ENCODE data around the gene PAIP2.

PAIP2 gene

DNA sequence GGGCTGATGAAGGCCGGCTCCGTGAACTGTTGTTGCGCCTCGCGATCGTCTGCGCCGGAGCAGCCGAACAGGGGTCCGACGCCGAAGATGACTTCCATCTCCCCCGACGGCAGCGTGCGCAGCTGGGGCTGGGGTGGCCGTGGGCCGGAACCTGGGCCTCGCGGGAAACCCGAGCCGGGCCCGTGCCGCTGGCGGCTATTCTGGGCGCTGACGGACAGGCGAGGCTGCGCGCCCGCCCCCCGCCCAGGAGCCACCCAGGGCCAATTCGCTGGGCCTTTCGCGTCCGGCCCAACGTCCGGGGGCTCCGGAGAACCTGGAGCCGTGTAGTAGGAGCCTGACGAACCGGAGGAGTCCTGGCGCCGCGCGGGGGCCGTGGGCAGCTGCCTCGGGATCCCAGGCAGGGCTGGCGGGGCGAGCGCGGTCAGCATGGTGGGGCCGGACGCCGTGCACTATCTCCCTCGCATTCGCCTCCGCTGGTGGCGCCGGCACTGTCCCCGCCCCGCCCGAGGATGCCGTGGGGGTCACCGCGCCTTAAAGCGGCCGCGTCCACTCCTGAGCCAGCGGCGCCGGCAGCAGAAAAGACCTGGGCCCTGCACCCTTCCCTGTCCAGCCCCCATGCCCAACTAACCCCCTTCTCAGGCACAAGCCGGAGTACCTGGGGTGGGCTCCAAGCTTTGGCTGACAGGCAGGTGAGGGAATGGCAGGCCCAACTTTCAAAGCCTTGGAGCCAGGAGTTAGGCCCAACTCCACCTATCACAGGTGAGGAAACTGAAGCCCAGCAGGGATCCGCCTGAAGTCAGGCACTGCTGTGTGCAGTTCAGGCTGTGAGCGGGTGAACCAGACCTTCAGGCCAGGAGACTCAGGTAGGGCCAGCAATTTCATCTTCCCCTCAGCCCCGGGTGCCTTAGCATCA, 53.3 kb downstream of the PAIP2 start, which contains the start of gene PROB1:
Gene PROB1, minus strand, starts transcription at position 451 of the 913 bp plus-strand sequence. Its CDS starts 23 bp downstream, at position 428.
- TF ChIP-seq CTCF (IDR thresholded peaks at IDR 0.05; ENCODE audit: insufficient read depth, low read length, poor library complexity, severe bottlenecking), result no peak
- H3K36me3 ChIP-seq (ENCODE audit: control insufficient read depth, insufficient read depth, low read length), result peaks cover 1% of the 10 kb centered on the region; the same call in 1 of the 2 replicates
- peak within 1 kb of the TSS; percentile 68 for H3K4me3 ChIP-seq (replicated peaks; ENCODE audit: low read depth, low read length)
- no peak for DNase-seq (ENCODE audit: extremely low read depth, insufficient read length)
- H3K27me3 ChIP-seq (replicated peaks; ENCODE audit: control insufficient read depth, insufficient read depth, low read length), result no peaks in the 10 kb centered on the region

DNA sequence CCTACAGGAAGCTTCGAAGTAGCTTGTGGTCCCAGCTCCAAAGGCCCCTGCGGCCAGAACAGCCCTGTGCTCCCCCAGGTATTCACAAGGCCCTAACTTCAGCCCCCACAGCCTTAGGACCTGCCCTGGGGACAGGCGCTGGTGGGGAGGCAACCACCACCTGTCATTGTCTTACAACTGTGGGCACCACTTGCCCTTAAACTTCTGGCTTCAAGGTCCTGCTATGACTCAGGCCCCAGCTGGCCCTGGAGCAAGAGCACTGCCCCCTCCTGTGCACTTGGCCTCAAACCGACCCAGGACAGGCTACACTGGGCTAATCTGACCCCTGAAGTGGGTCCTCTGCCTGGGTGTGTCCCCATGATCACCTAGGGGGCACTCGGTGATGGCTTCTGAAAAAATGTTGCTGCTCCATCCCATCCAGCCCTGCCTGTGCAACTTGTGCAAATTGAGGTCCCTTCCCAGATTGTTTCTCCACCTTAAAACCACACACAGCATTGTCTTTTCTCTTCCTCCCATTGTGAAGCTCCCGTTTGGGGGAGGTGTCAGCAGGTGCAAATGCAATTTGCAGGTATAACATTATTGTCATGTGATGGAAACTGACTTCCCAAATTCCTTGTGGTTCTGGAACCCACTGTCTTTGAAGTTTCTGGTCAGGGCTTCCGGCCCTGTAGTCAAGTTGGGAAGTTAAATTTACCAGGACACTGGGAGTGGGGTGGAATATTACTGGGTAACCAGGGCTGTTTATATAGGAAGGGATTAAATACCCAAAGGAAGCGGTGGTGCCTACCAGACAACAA, 54.4 kb downstream of the PAIP2 start:
- peaks cover 1% of the 10 kb centered on the region; the same call in 1 of the 2 replicates for H3K36me3 ChIP-seq (ENCODE audit: control insufficient read depth, insufficient read depth, low read length)
- no peak for TF ChIP-seq CTCF (IDR thresholded peaks at IDR 0.05; ENCODE audit: insufficient read depth, low read length, poor library complexity, severe bottlenecking)
- no peaks in the 10 kb centered on the region for H3K27me3 ChIP-seq (replicated peaks; ENCODE audit: control insufficient read depth, insufficient read depth, low read length)
- H3K4me3 ChIP-seq (replicated peaks; ENCODE audit: low read depth, low read length), result no peak overlapping the region
- DNase-seq (ENCODE audit: extremely low read depth, insufficient read length), result peak; percentile 43

GRCh38 chr5:139396691-139397090, 55.0 kb downstream of the PAIP2 start:
- H3K27me3 ChIP-seq (replicated peaks; ENCODE audit: control insufficient read depth, insufficient read depth, low read length), result no peaks in the 10 kb centered on the region
- H3K4me3 ChIP-seq (replicated peaks; ENCODE audit: low read depth, low read length), result no peak overlapping the region
- DNase-seq (ENCODE audit: extremely low read depth, insufficient read length), result no peak
- peaks cover 1% of the 10 kb centered on the region; the same call in 1 of the 2 replicates for H3K36me3 ChIP-seq (ENCODE audit: control insufficient read depth, insufficient read depth, low read length)
- TF ChIP-seq CTCF (IDR thresholded peaks at IDR 0.05; ENCODE audit: insufficient read depth, low read length, poor library complexity, severe bottlenecking), result no peak

GRCh38 chr5:139397921-139398320, 56.3 kb downstream of the PAIP2 start:
- no peak for TF ChIP-seq CTCF (IDR thresholded peaks at IDR 0.05; ENCODE audit: insufficient read depth, low read length, poor library complexity, severe bottlenecking)
- DNase-seq (ENCODE audit: extremely low read depth, insufficient read length), result no peak
- Histone ChIP-seq H3K4me3 (replicated peaks; ENCODE audit: low read depth, low read length) (no peak overlapping the region), H3K27me3 (replicated peaks; ENCODE audit: control insufficient read depth, insufficient read depth, low read length) (no peaks in the 10 kb centered on the region), H3K36me3 (ENCODE audit: control insufficient read depth, insufficient read depth, low read length) (peaks cover 3% of the 10 kb centered on the region; the same call in 1 of the 2 replicates)

DNA sequence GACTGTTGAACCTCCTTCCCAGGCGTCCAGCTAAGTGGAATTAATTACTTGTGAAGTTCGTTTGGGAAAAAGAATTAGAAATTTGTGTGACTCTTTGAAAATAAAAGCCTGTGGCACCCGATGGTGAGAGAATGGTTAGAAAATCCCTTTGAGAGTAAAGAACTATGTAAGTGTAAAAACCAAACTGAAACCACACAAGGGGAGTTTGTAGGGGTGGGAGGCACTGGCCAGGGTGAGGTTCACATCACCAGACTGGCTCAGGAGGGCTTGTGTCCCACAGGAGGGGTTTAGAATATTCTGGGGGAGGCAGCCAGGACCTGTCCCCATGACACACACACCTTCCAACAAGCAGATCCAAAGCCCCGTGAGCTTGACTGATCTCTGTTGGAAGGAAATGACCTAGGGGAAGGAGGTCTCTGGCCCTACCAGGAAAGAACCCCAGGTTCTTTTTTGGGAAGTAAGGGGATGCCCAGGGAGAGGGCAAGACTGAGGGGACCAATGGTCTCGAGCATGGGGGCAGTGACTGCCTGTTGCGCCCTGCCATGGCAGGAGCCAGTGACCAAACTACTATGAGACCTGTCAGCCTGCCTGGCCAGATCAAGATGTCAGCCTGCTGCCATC, 58.0 kb downstream of the PAIP2 start:
- peak; percentile 60 for DNase-seq (ENCODE audit: extremely low read depth, insufficient read length)
- H3K27me3 ChIP-seq (replicated peaks; ENCODE audit: control insufficient read depth, insufficient read depth, low read length), result no peaks in the 10 kb centered on the region
- TF ChIP-seq CTCF (IDR thresholded peaks at IDR 0.05; ENCODE audit: insufficient read depth, low read length, poor library complexity, severe bottlenecking), result no peak
- H3K4me3 ChIP-seq (replicated peaks; ENCODE audit: low read depth, low read length), result peak overlapping the region; percentile 19
- H3K36me3 ChIP-seq (ENCODE audit: control insufficient read depth, insufficient read depth, low read length), result peaks cover 3% of the 10 kb centered on the region; the same call in 1 of the 2 replicates
